ENCODE results near the gene GABPA. TPM values are rescaled to one million over a fixed set of nuclear protein-coding genes. Genes with fewer than 3 reads are reported as not detected.

The GABPA gene
- total RNA-seq, 1 donor from 2014 or later, result 22.6 TPM

DNA sequence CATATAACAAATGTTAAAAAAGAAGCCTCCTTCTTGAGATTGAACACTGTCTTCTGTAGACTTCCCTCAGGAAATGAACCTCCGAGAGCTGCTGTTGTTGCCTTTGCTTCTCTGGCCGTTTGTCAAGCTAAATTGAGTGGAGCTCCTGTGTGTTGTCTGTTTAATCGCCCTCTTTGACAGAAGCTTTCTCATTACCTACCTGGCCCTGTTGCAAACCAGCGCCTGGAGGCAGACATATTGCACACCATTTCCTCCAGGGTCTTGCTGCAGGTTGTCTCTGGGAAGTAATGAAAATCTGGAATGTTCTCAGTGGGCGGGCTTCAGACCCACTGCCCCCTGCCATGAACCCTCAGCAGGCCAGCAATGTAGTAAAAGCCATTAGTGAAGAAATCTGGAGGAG lies 83.3 kb downstream of the GABPA start:
- Mint-ChIP-seq H3K4me1 (ENCODE audit: unreplicated experiment) (no peaks in the 10 kb centered on the region), H3K4me3 (ENCODE audit: unreplicated experiment) (no peak overlapping the region), H3K9me3 (ENCODE audit: unreplicated experiment) (no peaks in the 10 kb centered on the region), H3K27me3 (ENCODE audit: unreplicated experiment) (no peaks in the 10 kb centered on the region), H3K36me3 (ENCODE audit: low read depth, unreplicated experiment) (no peaks in the 10 kb centered on the region), H3K27ac (ENCODE audit: unreplicated experiment) (no peak overlapping the region)
- no peak for DNase-seq (ENCODE audit: low spot score)
- no peak for TF ChIP-seq CTCF (IDR thresholded peaks at IDR 0.05; ENCODE audit: unreplicated experiment)

- H3K4me1 Mint-ChIP-seq (ENCODE audit: unreplicated experiment), result no peaks in the 10 kb centered on the region
- no peak overlapping the region for H3K27ac Mint-ChIP-seq (ENCODE audit: unreplicated experiment)
- no peak for DNase-seq (ENCODE audit: low spot score)
- no peaks in the 10 kb centered on the region for H3K36me3 Mint-ChIP-seq (ENCODE audit: low read depth, unreplicated experiment)
- H3K9me3 Mint-ChIP-seq (ENCODE audit: unreplicated experiment), result no peaks in the 10 kb centered on the region
- no peaks in the 10 kb centered on the region for H3K27me3 Mint-ChIP-seq (ENCODE audit: unreplicated experiment)
- no peak overlapping the region for H3K4me3 Mint-ChIP-seq (ENCODE audit: unreplicated experiment)
- TF ChIP-seq CTCF (IDR thresholded peaks at IDR 0.05; ENCODE audit: unreplicated experiment), result no peak
Observed at GRCh38 chr21:25818551-25818950, 83.8 kb downstream of the GABPA start.

Other genes starting within 250 kb of the GABPA start
- gene MRPL39, start 127.5 kb upstream of the GABPA start, total RNA-seq (ENCODE audit: unreplicated experiment), result 25.0 TPM
- gene JAM2, start 95.7 kb upstream of the GABPA start, total RNA-seq (ENCODE audit: unreplicated experiment), result 0.77 TPM
- 119 TPM for gene ATP5PF, start 68 bp upstream of the GABPA start, total RNA-seq (ENCODE audit: unreplicated experiment)